Cardiac muscle cell (in vitro differentiated cells and primary cell): Measurements from ENCODE around the gene PUM1. TPM values are rescaled to one million over a fixed set of nuclear protein-coding genes. Genes with fewer than 3 reads are reported as not detected.

Source experiments
- DNase-seq, 2 donors: peaks; one replicate each; pipeline versions ENCODE4 v3.0.0 to v3.0.0-alpha.2; 2010 to 2017; ENCODE audit warnings: low read depth in 1 of 2, low spot score in 1 of 2
- H3K27ac ChIP-seq: fragments of 200-600 bp; sonication (generic); 2 replicates; pipeline ENCODE4 v1.5.1; 2016
- H3K27me3 ChIP-seq: fragments of 200-600 bp; sonication (generic); 2 replicates; pipeline ENCODE4 v1.6.0; 2016; ENCODE audit warnings: control low read depth
- H3K36me3 ChIP-seq: fragments of 200-600 bp; sonication (generic); 2 replicates; pipeline ENCODE4 v1.5.1; 2016; ENCODE audit warnings: control low read depth
- H3K4me1 ChIP-seq: fragments of 200-600 bp; sonication (generic); 2 replicates; pipeline ENCODE4 v1.8.1; 2017; ENCODE audit warnings: low read depth, mild to moderate bottlenecking, mixed run types
- H3K4me3 ChIP-seq: fragments of 200-600 bp; sonication (generic); 2 replicates; pipeline ENCODE4 v1.5.1; 2016; ENCODE audit warnings: mild to moderate bottlenecking
- H3K9me3 ChIP-seq: fragments of 200-600 bp; sonication (generic); 2 replicates; pipeline ENCODE4 v1.5.1; 2017; ENCODE audit warnings: low read depth, mild to moderate bottlenecking, control low read depth
- polyA plus RNA-seq: library from polyadenylated mRNA; unstranded; fragments of >200 nt; fragmentation: Nextera tagmentation; extraction: Ambion mirVana; gene quantifications from 2 replicates; pipeline ENCODE4 v1.2.1, GENCODE V29; 2016
- total RNA-seq: library from RNA; depleted of rRNA; stranded (reverse); fragments of >200 nt; gene quantifications from 2 replicates; pipeline ENCODE4 v1.2.3, GENCODE V29; 2016
- TF ChIP-seq, protein P1 (sequence below): IDR thresholded peaks from 2 replicates; pipeline ENCODE4 v1.5.1; 2012; ENCODE audit warnings: low read depth, mild to moderate bottlenecking, low read length

Gene PUM1
- total and polyA plus RNA-seq, 2 experiments from 2014 or later: 81.1 to 130 TPM

DNA sequence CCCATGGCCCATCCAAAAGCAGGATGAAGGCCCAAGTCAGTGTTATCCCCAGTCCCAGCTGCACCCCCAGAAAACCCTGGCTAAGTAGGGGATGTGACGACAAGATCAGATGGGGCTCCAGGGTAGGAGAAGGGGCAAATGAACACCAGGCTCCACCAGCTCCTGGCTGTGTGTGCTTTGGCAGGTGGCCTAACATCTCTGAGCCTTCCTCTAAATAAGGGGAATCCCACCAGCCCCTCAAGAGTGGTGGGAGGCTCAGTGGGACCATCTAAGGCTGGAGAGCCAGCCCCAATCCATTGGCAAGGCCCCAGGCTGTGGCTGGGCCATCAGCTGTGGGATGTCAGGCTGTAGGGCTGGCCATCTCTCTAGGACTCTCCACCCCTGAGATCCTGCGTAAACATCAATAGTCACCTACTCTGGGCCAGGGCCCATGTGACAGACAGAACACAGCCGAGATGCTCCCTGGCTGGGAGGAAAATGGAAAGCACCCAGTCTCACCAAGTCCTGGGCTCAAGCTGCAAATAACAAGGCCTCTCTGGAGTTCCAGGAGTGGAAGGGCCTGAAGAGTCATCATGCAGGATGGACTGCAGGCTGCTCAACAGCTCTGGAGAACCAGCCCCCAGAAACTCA is 164.5 kb downstream of the PUM1 start:
- no peak for DNase-seq
- H3K4me1 ChIP-seq: peaks cover under 1% of the 10 kb centered on the region
- no peak overlapping the region for H3K4me3 ChIP-seq
- no peaks in the 10 kb centered on the region for H3K9me3 ChIP-seq
- peak overlapping the region; percentile 26 for H3K27ac ChIP-seq
- H3K36me3 ChIP-seq: no peaks in the 10 kb centered on the region
- TF ChIP-seq, protein P1, sequence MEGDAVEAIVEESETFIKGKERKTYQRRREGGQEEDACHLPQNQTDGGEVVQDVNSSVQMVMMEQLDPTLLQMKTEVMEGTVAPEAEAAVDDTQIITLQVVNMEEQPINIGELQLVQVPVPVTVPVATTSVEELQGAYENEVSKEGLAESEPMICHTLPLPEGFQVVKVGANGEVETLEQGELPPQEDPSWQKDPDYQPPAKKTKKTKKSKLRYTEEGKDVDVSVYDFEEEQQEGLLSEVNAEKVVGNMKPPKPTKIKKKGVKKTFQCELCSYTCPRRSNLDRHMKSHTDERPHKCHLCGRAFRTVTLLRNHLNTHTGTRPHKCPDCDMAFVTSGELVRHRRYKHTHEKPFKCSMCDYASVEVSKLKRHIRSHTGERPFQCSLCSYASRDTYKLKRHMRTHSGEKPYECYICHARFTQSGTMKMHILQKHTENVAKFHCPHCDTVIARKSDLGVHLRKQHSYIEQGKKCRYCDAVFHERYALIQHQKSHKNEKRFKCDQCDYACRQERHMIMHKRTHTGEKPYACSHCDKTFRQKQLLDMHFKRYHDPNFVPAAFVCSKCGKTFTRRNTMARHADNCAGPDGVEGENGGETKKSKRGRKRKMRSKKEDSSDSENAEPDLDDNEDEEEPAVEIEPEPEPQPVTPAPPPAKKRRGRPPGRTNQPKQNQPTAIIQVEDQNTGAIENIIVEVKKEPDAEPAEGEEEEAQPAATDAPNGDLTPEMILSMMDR: no peak
- H3K27me3 ChIP-seq: no peaks in the 10 kb centered on the region

DNA sequence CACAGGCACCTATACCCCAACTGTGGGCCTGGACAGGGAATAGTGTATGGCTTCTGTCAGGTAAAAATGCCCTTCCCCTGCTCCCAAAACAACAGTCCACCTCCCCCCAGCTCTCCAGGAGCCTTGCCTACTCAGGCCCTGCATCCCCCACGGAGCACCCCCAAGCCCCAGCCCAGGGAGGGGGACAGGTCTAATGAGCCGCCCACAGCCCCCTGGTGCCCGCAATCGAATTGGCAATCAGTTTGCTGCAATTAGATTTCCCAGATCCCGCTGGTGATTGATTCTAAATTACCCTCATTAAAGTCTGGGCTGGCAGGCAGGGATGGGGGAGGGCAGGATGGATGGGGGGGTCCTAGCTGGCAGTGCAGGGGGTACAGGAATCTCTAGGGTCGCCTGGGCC is 165.0 kb downstream of the PUM1 start:
- Histone ChIP-seq H3K27me3 (no peaks in the 10 kb centered on the region), H3K4me1 (peaks cover 6% of the 10 kb centered on the region), H3K4me3 (no peak overlapping the region), H3K36me3 (no peaks in the 10 kb centered on the region), H3K9me3 (no peaks in the 10 kb centered on the region), H3K27ac (no peak overlapping the region)
- TF ChIP-seq, protein P1: no peak
- no peak for DNase-seq

DNA sequence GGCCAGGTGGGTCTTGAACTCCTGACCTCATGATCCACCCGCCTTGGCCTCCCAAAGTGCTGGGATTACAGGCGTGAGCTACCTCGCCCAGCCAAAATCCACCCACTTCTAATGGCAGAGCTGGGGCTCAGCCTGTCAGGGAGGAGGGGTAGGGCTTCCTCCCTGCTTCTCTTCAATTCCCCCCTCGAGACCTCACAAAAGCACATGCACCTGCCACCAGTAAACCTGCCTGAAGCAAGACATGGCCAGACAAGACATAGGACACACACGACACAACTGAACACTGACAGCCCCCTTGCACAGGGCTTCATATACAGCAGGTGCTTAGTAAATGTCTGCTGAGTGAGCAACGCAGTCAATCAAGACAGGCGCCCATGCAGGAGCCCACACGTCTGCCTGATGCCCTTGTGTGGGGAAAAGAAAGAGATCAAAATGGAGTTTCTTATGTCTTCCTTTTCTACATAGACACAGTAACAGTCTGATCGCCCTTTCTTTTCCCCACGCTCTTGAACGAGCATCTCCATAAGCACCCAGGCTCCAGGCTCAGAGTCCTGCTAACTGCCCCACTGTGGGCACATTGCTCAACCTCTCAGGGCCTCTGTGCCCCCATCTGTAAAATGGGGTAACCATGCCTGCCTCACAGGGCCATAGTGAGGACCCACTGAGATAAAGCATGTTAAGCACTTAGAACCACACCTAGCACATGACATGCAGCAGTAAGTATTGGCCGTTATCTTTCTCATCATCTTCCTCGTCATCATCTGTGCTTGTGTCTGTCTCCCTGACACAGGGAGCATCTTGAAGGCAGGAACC is 165.7 kb downstream of the PUM1 start:
- Histone ChIP-seq H3K4me1 (peaks cover 9% of the 10 kb centered on the region), H3K4me3 (no peak overlapping the region), H3K9me3 (no peaks in the 10 kb centered on the region), H3K36me3 (no peaks in the 10 kb centered on the region), H3K27ac (no peak overlapping the region), H3K27me3 (no peaks in the 10 kb centered on the region)
- no peak for DNase-seq
- TF ChIP-seq, protein P1: no peak

DNA sequence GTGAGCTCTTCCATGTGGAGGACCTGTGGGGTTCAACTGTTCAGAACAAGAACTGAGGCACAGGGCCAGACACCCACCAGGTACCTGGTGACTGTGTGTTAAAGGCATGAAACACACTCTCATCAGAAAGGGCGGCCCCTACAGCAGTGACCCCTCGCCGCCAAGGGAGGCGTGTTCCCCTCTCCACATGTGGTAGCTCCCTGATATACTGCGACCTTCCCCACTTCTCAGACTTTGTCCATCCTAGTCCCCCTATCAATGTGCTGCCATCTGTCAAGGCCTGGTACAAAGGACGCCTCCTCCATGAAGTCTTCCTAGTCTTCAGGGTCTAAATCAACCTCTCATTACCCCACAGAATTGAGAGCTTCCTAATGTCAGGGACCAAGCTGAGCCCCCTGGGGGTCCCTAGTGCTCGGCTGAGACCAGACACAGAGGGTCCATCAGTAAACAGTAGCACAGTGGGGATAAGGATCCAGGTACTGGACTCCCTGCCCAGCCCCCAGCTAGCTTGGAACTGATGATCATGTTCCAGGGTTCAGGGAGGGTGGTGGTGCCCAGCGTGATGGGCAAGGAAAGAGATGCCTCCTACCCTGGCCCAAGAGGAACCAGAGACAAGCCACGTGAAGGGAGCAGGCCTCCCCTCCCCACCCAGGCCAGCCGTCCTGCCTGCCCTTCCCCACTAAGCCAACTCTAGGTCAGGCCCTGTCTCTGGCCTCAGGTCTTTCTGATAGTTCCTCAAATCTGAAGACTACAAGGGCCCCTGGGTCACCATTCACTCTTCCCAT is 167.3 kb downstream of the PUM1 start:
- Histone ChIP-seq H3K36me3 (no peaks in the 10 kb centered on the region), H3K9me3 (no peaks in the 10 kb centered on the region), H3K27me3 (no peaks in the 10 kb centered on the region), H3K4me3 (no peak overlapping the region), H3K4me1 (peaks cover 17% of the 10 kb centered on the region), H3K27ac (no peak overlapping the region)
- TF ChIP-seq, protein P1: no peak
- DNase-seq: no peak

DNA sequence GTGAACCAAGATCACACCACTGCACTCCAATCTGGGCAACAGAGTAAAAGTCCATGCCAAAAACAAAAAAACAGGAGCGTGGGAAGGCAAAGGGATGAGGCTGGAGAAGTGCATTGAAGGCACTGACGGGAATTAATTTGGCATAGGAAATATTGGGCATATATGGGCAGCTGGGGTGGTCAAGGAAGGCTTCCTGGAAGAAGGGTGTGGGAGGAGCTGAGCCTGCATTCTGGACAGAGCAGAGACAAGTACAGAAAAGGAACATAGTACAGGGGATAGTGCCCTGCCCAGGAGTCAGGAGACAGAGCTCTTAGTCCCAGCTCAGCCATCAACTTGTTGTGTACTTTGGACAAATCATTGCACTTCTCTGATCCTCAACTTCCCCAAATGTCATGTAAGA is 168.6 kb downstream of the PUM1 start:
- Histone ChIP-seq H3K9me3 (no peaks in the 10 kb centered on the region), H3K27me3 (no peaks in the 10 kb centered on the region), H3K4me1 (peaks cover 17% of the 10 kb centered on the region), H3K36me3 (no peaks in the 10 kb centered on the region), H3K4me3 (no peak overlapping the region), H3K27ac (no peak overlapping the region)
- DNase-seq: no peak
- TF ChIP-seq, protein P1: no peak
